ENCODE measurements around the gene SOCS7. TPM values are rescaled to one million over a fixed set of nuclear protein-coding genes. Genes with fewer than 3 reads are reported as not detected.

The SOCS7 gene
- total RNA-seq, 1 donor from 2014 or later: 16.8 TPM

DNA sequence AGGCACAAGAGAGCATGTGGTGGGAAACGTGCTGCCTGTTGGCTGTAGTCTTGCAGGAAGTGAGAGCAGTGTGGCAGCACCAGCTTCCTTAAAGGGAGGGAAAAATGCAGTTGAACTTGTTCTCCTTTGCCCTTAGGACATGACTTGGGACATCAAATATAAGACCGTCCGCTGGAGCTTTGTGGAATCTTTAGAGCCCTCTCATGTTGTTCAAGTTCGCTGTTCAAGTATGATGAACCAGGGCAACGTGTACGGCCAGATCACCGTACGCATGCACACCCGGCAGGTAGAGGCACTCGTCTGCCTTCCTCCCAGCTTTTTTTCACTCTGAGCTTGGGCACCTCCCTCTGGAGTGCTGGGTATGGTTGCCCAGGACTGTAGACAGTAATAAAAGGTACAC, 31.2 kb upstream of the SOCS7 start:
- no peak for DNase-seq (ENCODE audit: low read depth)
- no peak overlapping the region for H3K27ac Mint-ChIP-seq (ENCODE audit: unreplicated experiment)

DNA sequence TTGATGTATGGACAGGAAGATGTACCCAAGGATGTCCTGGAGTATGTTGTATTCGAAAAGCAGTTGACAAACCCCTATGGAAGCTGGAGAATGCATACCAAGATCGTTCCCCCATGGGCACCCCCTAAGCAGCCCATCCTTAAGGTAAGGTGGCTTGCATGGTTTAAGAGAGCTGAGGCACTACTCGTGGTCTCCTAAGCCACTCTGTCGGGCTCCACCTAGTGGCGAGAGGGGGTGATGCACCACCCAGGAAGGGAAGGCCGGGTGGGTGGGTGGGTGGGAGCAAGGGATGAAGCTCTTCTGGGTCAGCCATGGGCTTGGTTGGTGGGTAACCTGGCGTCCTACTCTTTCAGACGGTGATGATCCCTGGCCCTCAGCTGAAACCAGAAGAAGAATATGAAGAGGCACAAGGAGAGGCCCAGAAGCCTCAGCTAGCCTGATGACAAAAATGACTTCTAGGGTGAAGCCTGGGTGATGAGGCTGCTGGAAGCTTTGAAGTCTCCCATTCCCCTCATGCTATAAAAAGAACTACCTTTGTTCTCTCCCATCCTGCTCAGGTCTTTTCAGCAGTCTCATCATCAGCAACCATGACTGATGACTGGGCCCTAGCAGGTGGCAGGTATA, 29.4 kb upstream of the SOCS7 start:
- Histone ChIP-seq H3K27ac (ENCODE audit: low read depth, low read length) (no peak overlapping the region), H3K4me2 (ENCODE audit: low read length) (no peak overlapping the region), H3K79me2 (ENCODE audit: insufficient read depth, low read length) (no peaks in the 10 kb centered on the region), H3K9ac (ENCODE audit: low read length) (no peak overlapping the region), H3K4me3 (ENCODE audit: insufficient read depth, low read depth, low read length) (no peak overlapping the region), H3K9me3 (ENCODE audit: insufficient read depth, low read depth, low read length) (no peaks in the 10 kb centered on the region), H3K27me3 (ENCODE audit: insufficient read depth, low read length) (no peaks in the 10 kb centered on the region), H3K4me1 (ENCODE audit: insufficient read depth, low read length) (no peaks in the 10 kb centered on the region), H4K20me1 (ENCODE audit: insufficient read depth, low read length) (no peaks in the 10 kb centered on the region), H3K36me3 (ENCODE audit: insufficient read depth, low read length) (peaks cover 15% of the 10 kb centered on the region), H2AFZ (ENCODE audit: low read depth, low read length) (no peak overlapping the region)
- H3K4me1 Mint-ChIP-seq (ENCODE audit: low read depth, unreplicated experiment): peaks cover 12% of the 10 kb centered on the region
- H3K27me3 Mint-ChIP-seq (ENCODE audit: low read depth, unreplicated experiment): peaks cover 2% of the 10 kb centered on the region
- peaks cover 15% of the 10 kb centered on the region for H3K36me3 Mint-ChIP-seq (ENCODE audit: low read depth, unreplicated experiment)
- no peak overlapping the region for H3K4me3 Mint-ChIP-seq (ENCODE audit: unreplicated experiment)
- TF ChIP-seq, protein P1, sequence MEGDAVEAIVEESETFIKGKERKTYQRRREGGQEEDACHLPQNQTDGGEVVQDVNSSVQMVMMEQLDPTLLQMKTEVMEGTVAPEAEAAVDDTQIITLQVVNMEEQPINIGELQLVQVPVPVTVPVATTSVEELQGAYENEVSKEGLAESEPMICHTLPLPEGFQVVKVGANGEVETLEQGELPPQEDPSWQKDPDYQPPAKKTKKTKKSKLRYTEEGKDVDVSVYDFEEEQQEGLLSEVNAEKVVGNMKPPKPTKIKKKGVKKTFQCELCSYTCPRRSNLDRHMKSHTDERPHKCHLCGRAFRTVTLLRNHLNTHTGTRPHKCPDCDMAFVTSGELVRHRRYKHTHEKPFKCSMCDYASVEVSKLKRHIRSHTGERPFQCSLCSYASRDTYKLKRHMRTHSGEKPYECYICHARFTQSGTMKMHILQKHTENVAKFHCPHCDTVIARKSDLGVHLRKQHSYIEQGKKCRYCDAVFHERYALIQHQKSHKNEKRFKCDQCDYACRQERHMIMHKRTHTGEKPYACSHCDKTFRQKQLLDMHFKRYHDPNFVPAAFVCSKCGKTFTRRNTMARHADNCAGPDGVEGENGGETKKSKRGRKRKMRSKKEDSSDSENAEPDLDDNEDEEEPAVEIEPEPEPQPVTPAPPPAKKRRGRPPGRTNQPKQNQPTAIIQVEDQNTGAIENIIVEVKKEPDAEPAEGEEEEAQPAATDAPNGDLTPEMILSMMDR (IDR thresholded peaks at IDR 0.05; ENCODE audit: insufficient read depth, low read depth, low read length): peak; percentile 50
- no peak for TF ChIP-seq EZH2 (IDR thresholded peaks at IDR 0.05; ENCODE audit: insufficient read depth, low read length)
- DNase-seq (ENCODE audit: low read depth) (peak; percentile 13), FAIRE-seq (no peak)
- no peaks in the 10 kb centered on the region for H3K9me3 Mint-ChIP-seq (ENCODE audit: unreplicated experiment)
- no peak overlapping the region for H3K27ac Mint-ChIP-seq (ENCODE audit: unreplicated experiment)

More for the DNA sequence above, 31.2 kb upstream of the SOCS7 start:
- Histone ChIP-seq H3K4me3 (ENCODE audit: insufficient read depth, low read depth, low read length) (no peak overlapping the region), H3K27me3 (ENCODE audit: insufficient read depth, low read length) (no peaks in the 10 kb centered on the region), H4K20me1 (ENCODE audit: insufficient read depth, low read length) (no peaks in the 10 kb centered on the region), H3K27ac (ENCODE audit: low read depth, low read length) (no peak overlapping the region), H3K9me3 (ENCODE audit: insufficient read depth, low read depth, low read length) (no peaks in the 10 kb centered on the region), H3K36me3 (ENCODE audit: insufficient read depth, low read length) (peaks cover 17% of the 10 kb centered on the region), H3K9ac (ENCODE audit: low read length) (no peak overlapping the region), H3K79me2 (ENCODE audit: insufficient read depth, low read length) (no peaks in the 10 kb centered on the region), H3K4me1 (ENCODE audit: insufficient read depth, low read length) (no peaks in the 10 kb centered on the region), H3K4me2 (ENCODE audit: low read length) (no peak overlapping the region), H2AFZ (ENCODE audit: low read depth, low read length) (no peak overlapping the region)
- Mint-ChIP-seq H3K4me3 (ENCODE audit: unreplicated experiment) (no peak overlapping the region), H3K9me3 (ENCODE audit: unreplicated experiment) (no peaks in the 10 kb centered on the region), H3K36me3 (ENCODE audit: low read depth, unreplicated experiment) (peaks cover 11% of the 10 kb centered on the region), H3K4me1 (ENCODE audit: low read depth, unreplicated experiment) (peaks cover 6% of the 10 kb centered on the region), H3K27me3 (ENCODE audit: low read depth, unreplicated experiment) (no peaks in the 10 kb centered on the region)
- FAIRE-seq: no peak
- TF ChIP-seq, protein P1 (IDR thresholded peaks at IDR 0.05; ENCODE audit: insufficient read depth, low read depth, low read length): no peak
- TF ChIP-seq EZH2 (IDR thresholded peaks at IDR 0.05; ENCODE audit: insufficient read depth, low read length): no peak

DNA sequence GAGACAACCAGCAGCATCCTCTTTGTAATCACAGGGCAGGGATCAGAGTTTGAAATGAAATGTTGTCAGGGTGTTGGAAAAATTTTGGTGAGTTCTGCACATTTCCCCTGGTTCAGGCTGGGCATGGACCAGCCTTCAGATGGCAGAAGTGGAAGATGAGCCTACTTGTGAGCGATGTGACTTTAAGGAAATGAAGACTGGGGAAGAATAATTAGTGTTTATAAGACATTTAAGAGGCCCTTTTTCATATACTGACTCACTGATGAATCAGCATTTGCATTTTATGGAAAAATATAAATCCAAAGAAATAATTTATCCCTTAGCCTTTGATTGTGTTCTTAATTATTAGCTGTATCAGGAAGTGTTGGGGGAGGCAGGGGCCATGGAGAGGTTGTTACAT, 28.7 kb upstream of the SOCS7 start:
- peaks cover 15% of the 10 kb centered on the region for H3K4me1 Mint-ChIP-seq (ENCODE audit: low read depth, unreplicated experiment)
- Histone ChIP-seq H3K79me2 (ENCODE audit: insufficient read depth, low read length) (no peaks in the 10 kb centered on the region), H3K9me3 (ENCODE audit: insufficient read depth, low read depth, low read length) (no peaks in the 10 kb centered on the region), H3K36me3 (ENCODE audit: insufficient read depth, low read length) (peaks cover 15% of the 10 kb centered on the region), H2AFZ (ENCODE audit: low read depth, low read length) (no peak overlapping the region), H3K4me3 (ENCODE audit: insufficient read depth, low read depth, low read length) (no peak overlapping the region), H3K9ac (ENCODE audit: low read length) (no peak overlapping the region), H3K27me3 (ENCODE audit: insufficient read depth, low read length) (peaks cover 2% of the 10 kb centered on the region), H3K27ac (ENCODE audit: low read depth, low read length) (no peak overlapping the region), H4K20me1 (ENCODE audit: insufficient read depth, low read length) (no peaks in the 10 kb centered on the region), H3K4me1 (ENCODE audit: insufficient read depth, low read length) (no peaks in the 10 kb centered on the region), H3K4me2 (ENCODE audit: low read length) (no peak overlapping the region)
- no peak overlapping the region for H3K4me3 Mint-ChIP-seq (ENCODE audit: unreplicated experiment)
- H3K9me3 Mint-ChIP-seq (ENCODE audit: unreplicated experiment): no peaks in the 10 kb centered on the region
- TF ChIP-seq EZH2 (IDR thresholded peaks at IDR 0.05; ENCODE audit: insufficient read depth, low read length): no peak
- TF ChIP-seq, protein P1 (IDR thresholded peaks at IDR 0.05; ENCODE audit: insufficient read depth, low read depth, low read length): no peak
- no peak for FAIRE-seq
- DNase-seq (ENCODE audit: low read depth): no peak
- peaks cover 16% of the 10 kb centered on the region for H3K36me3 Mint-ChIP-seq (ENCODE audit: low read depth, unreplicated experiment)
- peaks cover 5% of the 10 kb centered on the region for H3K27me3 Mint-ChIP-seq (ENCODE audit: low read depth, unreplicated experiment)
- H3K27ac Mint-ChIP-seq (ENCODE audit: unreplicated experiment): no peak overlapping the region
